Measurements from ENCODE around the gene PTGFRN. TPM values are rescaled to one million over a fixed set of nuclear protein-coding genes. Genes with fewer than 3 reads are reported as not detected.

Gene PTGFRN
- total and polyA plus RNA-seq, 2 of the 8 experiments (the other 6 are each of a cell fraction or from before 2014, with no cell fraction given) = 13.0 to 32.6 TPM

- 90% methylated on average over 3 of the region's 3 CpGs; no CpG with 5 or more reads in 1 of the 2 experiments for WGBS, 2 experiments (ENCODE audit: extremely low coverage in 1 of 2, insufficient coverage in 1 of 2, insufficient read length in 1 of 2, insufficient replicate concordance in 2 of 2, low coverage in 1 of 2, low lambda C conversion rate in 2 of 2, missing lambda C conversion rate in 1 of 2)
- Histone ChIP-seq H4K8ac (ENCODE audit: extremely low read depth, insufficient read depth, low read length) (no peak overlapping the region), H2BK15ac (ENCODE audit: low read length) (no peak overlapping the region; the same call in 1 of the 2 replicates), H3K4me1 (replicated peaks in 1 of 4; ENCODE audit: control insufficient read depth in 3 of 4, insufficient read depth in 4 of 4, low read length in 3 of 4) (peaks cover 0 to 18% (median 10%) of the 10 kb centered on the region in 4 experiments; a peak in 4 of 7 replicates), H3K4me3 (ENCODE audit: extremely low read depth in 1 of 4, insufficient read depth in 2 of 4, low read depth in 3 of 4, low read length in 4 of 4) (no peak overlapping the region), H4K20me1 (replicated peaks in 1 of 2; ENCODE audit: control insufficient read depth in 1 of 2, insufficient read depth in 2 of 2, low read length in 2 of 2) (peaks cover 0 to 4% of the 10 kb centered on the region in 2 experiments), H3K23me2 (ENCODE audit: low read depth, low read length) (peaks cover 9% of the 10 kb centered on the region), H3K79me1 (ENCODE audit: low read depth, low read length) (peaks cover 2% of the 10 kb centered on the region; the same call in 1 of the 2 replicates), H3K14ac (ENCODE audit: insufficient read length) (no peak overlapping the region), H3K23ac (ENCODE audit: insufficient read length) (no peak overlapping the region), H3K9ac (replicated peaks in 1 of 4; ENCODE audit: extremely low read depth in 1 of 4, low read depth in 3 of 4, low read length in 3 of 4) (no peak overlapping the region), H3K4ac (replicated peaks; ENCODE audit: insufficient read length, low read depth, low read length) (no peak overlapping the region), H3K27ac (ENCODE audit: low read depth, low read length) (no peak overlapping the region), H2BK12ac (ENCODE audit: low read depth, low read length) (0 out of 2 replicates have a peak overlapping the region, but pooled peaks have one; percentile 11), H3K27me3 (replicated peaks in 1 of 4; ENCODE audit: control insufficient read depth in 3 of 4, extremely low read depth in 1 of 4, insufficient read depth in 3 of 4, low read length in 3 of 4) (no peaks in the 10 kb centered on the region), H2BK5ac (ENCODE audit: low read depth, low read length) (no peak overlapping the region), H2AFZ (ENCODE audit: low read length) (no peak overlapping the region), H3K36me3 (ENCODE audit: control insufficient read depth in 2 of 4, insufficient read depth in 4 of 4, low read length in 3 of 4) (no peaks in the 10 kb centered on the region), H3K56ac (replicated peaks; ENCODE audit: insufficient read length, low read depth, low read length) (no peak overlapping the region), H4K5ac (ENCODE audit: insufficient read length, low read depth, low read length) (no peak overlapping the region), H2BK20ac (ENCODE audit: low read length) (no peak overlapping the region), H2AK5ac (ENCODE audit: low read depth, low read length) (no peak overlapping the region), H3K79me2 (ENCODE audit: control insufficient read depth in 1 of 2, insufficient read depth in 2 of 2, low read length in 2 of 2) (peaks cover 0 to 18% of the 10 kb centered on the region in 2 experiments; a peak in 2 of 4 replicates), H3K18ac (ENCODE audit: extremely low read depth, low read length) (no peak overlapping the region), H3K4me2 (ENCODE audit: insufficient read depth in 1 of 2, low read depth in 2 of 2, low read length in 2 of 2) (no peak overlapping the region), H4K91ac (replicated peaks; ENCODE audit: insufficient read length, low read length) (no peak overlapping the region), H3K9me3 (ENCODE audit: insufficient read depth in 2 of 2, low read depth in 1 of 2, low read length in 1 of 2) (no peaks in the 10 kb centered on the region), H2BK120ac (replicated peaks; ENCODE audit: low read depth, low read length) (no peak overlapping the region)
- ChIA-PET CTCF (ENCODE audit: partially characterized antibody) (interaction anchor here (1.0 to 3.2 kb wide), 5 partner anchors 8 to 333 kb away, joined by 3 to 14 read pairs (median 4); no protein-coding TSS in a partner anchor), POLR2A (ENCODE audit: partially characterized antibody) (interaction anchor here (1.2 kb wide), 1 partner anchor 152 kb away, joined by 3 read pairs; the partner anchor contains the start of gene TTF2)
- DNase-seq (ENCODE audit: low read depth in 1 of 2, low spot score in 2 of 2) (no peak), FAIRE-seq (no peak)
- TF ChIP-seq JUND (IDR thresholded peaks at IDR 0.05; ENCODE audit: low read length) (no peak), USF2 (IDR thresholded peaks at IDR 0.05; ENCODE audit: low read length) (no peak), MAFK (IDR thresholded peaks at IDR 0.05; ENCODE audit: low read depth, low read length) (no peak), PHF8 (conservative IDR thresholded peaks at IDR 0.05; ENCODE audit: low read depth, low read length) (no peak)
- TF ChIP-seq, protein P1, sequence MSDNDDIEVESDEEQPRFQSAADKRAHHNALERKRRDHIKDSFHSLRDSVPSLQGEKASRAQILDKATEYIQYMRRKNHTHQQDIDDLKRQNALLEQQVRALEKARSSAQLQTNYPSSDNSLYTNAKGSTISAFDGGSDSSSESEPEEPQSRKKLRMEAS (IDR thresholded peaks at IDR 0.05) = no peak
Observed at GRCh38 chr1:116907351-116907750, 2.4 kb upstream of the PTGFRN start.

Measured in H1 (cell line).